Neural cell (in vitro differentiated cells): ENCODE data around the gene ZC3H11A.

Experiments used
- EZH2 ChIP-seq: fragments of 200-600, 300-800 bp; shearing (Covaris generic), sonication (generic); IDR thresholded peaks from 2 replicates; pipeline ENCODE4 v1.6.1; 2014; ENCODE audit warnings: antibody characterized with exemption, low read length, borderline replicate concordance, mild to moderate bottlenecking; ENCODE audit not compliant: insufficient read depth, poor library complexity, severe bottlenecking
- SMC3 ChIP-seq: fragments of 450-650 bp; conservative IDR thresholded peaks from 2 replicates; pipeline ENCODE4 v1.6.1; 2014; ENCODE audit warnings: antibody characterized with exemption, mild to moderate bottlenecking, moderate library complexity; ENCODE audit not compliant: poor library complexity
- TAF1 ChIP-seq: IDR thresholded peaks from 2 replicates; pipeline ENCODE4 v1.6.1; 2012; ENCODE audit warnings: low read depth
- TF ChIP-seq, protein P1 (sequence below): fragments of 450-650 bp; IDR thresholded peaks from 2 replicates; pipeline ENCODE4 v1.5.1; 2014; ENCODE audit warnings: antibody characterized with exemption, mild to moderate bottlenecking, moderate library complexity; ENCODE audit not compliant: poor library complexity, severe bottlenecking
- TF ChIP-seq, protein P2 (sequence below): IDR thresholded peaks from 2 replicates; pipeline ENCODE4 v1.6.1; 2012; ENCODE audit warnings: borderline replicate concordance

DNA sequence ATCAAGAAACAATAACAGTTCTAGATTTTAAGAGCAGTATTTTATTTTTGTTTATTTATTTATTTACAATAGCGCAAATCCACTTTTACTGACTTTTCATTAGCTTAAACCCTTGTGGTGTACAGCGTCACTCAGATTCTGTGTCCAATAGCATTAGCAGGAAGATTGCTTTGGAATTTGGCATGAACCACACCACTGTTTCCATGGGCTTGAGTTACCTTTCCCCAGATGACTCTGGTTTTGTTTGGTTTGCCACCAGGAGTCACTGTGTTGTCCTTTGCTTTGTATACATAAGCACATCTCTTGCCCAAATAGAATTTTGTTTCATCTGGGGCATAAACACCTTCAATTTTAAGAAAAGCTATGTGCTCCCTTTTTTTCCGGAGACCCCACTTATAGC, 40.1 kb downstream of the ZC3H11A start:
- TF ChIP-seq, protein P1, sequence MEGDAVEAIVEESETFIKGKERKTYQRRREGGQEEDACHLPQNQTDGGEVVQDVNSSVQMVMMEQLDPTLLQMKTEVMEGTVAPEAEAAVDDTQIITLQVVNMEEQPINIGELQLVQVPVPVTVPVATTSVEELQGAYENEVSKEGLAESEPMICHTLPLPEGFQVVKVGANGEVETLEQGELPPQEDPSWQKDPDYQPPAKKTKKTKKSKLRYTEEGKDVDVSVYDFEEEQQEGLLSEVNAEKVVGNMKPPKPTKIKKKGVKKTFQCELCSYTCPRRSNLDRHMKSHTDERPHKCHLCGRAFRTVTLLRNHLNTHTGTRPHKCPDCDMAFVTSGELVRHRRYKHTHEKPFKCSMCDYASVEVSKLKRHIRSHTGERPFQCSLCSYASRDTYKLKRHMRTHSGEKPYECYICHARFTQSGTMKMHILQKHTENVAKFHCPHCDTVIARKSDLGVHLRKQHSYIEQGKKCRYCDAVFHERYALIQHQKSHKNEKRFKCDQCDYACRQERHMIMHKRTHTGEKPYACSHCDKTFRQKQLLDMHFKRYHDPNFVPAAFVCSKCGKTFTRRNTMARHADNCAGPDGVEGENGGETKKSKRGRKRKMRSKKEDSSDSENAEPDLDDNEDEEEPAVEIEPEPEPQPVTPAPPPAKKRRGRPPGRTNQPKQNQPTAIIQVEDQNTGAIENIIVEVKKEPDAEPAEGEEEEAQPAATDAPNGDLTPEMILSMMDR: no peak
- TF ChIP-seq EZH2: no peak
- TF ChIP-seq SMC3: no peak
- TF ChIP-seq TAF1: no peak
- TF ChIP-seq, protein P2, sequence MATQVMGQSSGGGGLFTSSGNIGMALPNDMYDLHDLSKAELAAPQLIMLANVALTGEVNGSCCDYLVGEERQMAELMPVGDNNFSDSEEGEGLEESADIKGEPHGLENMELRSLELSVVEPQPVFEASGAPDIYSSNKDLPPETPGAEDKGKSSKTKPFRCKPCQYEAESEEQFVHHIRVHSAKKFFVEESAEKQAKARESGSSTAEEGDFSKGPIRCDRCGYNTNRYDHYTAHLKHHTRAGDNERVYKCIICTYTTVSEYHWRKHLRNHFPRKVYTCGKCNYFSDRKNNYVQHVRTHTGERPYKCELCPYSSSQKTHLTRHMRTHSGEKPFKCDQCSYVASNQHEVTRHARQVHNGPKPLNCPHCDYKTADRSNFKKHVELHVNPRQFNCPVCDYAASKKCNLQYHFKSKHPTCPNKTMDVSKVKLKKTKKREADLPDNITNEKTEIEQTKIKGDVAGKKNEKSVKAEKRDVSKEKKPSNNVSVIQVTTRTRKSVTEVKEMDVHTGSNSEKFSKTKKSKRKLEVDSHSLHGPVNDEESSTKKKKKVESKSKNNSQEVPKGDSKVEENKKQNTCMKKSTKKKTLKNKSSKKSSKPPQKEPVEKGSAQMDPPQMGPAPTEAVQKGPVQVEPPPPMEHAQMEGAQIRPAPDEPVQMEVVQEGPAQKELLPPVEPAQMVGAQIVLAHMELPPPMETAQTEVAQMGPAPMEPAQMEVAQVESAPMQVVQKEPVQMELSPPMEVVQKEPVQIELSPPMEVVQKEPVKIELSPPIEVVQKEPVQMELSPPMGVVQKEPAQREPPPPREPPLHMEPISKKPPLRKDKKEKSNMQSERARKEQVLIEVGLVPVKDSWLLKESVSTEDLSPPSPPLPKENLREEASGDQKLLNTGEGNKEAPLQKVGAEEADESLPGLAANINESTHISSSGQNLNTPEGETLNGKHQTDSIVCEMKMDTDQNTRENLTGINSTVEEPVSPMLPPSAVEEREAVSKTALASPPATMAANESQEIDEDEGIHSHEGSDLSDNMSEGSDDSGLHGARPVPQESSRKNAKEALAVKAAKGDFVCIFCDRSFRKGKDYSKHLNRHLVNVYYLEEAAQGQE: no peak
